ENCODE results near the gene B3GNT9. TPM values are rescaled to one million over a fixed set of nuclear protein-coding genes. Genes with fewer than 3 reads are reported as not detected.

B3GNT9 gene
- total RNA-seq, 1 experiment from 2014 or later: 11.5 TPM

DNA sequence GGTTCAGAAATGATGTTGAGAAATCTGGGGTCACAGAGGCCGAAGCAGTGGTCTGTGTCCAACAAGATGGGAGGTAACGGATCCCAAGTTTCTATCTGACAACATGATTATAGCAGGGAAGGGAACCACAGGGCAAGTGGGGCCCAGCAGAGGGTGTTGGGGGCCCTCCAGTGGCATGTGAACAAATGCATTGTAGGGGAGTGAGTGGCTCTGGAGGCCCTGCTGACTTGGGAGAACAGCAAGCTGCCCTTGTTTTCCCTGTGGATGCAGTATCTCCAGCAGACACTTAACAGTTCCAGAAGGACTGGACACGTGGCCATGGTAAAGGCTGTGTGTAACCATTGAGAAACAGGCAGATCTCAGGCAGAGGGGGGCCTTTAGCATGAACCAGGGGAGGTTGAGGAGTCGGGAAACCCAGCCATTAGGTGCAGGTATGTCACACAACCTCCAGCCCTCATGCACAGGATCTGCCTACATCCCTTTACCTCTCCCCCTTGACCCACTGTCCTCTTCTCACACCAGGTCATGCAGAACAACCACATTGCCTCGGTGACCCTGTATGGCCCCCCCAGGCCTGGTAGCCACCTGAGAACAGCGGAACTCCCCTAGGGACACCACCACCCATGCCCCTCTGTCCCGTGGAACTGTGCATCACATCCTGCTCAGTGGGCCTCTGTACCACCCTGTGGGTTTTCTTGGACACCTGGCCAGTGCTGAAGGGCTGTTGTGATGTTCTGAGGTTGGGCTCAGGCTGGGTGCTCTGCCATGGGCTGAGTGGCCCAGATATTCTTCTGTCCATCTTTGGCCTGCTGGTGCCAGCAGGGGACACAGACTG lies 4.1 kb downstream of the B3GNT9 start:
- TF ChIP-seq, protein P1, sequence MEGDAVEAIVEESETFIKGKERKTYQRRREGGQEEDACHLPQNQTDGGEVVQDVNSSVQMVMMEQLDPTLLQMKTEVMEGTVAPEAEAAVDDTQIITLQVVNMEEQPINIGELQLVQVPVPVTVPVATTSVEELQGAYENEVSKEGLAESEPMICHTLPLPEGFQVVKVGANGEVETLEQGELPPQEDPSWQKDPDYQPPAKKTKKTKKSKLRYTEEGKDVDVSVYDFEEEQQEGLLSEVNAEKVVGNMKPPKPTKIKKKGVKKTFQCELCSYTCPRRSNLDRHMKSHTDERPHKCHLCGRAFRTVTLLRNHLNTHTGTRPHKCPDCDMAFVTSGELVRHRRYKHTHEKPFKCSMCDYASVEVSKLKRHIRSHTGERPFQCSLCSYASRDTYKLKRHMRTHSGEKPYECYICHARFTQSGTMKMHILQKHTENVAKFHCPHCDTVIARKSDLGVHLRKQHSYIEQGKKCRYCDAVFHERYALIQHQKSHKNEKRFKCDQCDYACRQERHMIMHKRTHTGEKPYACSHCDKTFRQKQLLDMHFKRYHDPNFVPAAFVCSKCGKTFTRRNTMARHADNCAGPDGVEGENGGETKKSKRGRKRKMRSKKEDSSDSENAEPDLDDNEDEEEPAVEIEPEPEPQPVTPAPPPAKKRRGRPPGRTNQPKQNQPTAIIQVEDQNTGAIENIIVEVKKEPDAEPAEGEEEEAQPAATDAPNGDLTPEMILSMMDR (conservative IDR thresholded peaks at IDR 0.05; ENCODE audit: low read depth, low read length): 0 out of 2 replicates have a peak, but pooled peaks have one; percentile 13
- TF ChIP-seq EZH2 (IDR thresholded peaks at IDR 0.05; ENCODE audit: borderline replicate concordance, low read depth, low read length, poor library complexity, severe bottlenecking): no peak
- Histone ChIP-seq H3K27me3 (replicated peaks; ENCODE audit: insufficient read depth, low read depth, low read length, poor library complexity) (no peaks in the 10 kb centered on the region), H3K4me1 (ENCODE audit: insufficient read depth, low read length, poor library complexity, severe bottlenecking) (peaks cover 8% of the 10 kb centered on the region), H3K9me3 (ENCODE audit: low read depth, low read length, poor library complexity, severe bottlenecking) (no peaks in the 10 kb centered on the region), H3K36me3 (ENCODE audit: insufficient read depth, low read length, poor library complexity, severe bottlenecking) (peaks cover 67% of the 10 kb centered on the region), H3K4me3 (ENCODE audit: low read depth, low read length, poor library complexity, severe bottlenecking) (no peak overlapping the region), H3K27ac (ENCODE audit: low read depth, low read length, poor library complexity, severe bottlenecking) (no peak overlapping the region)
- ChIA-PET POLR2A (ENCODE audit: low non-redundant PET) (no interaction called here), CTCF (no interaction called here)
- no TSS peak for BruUV-seq (replicated peaks)
- DNase-seq (ENCODE audit: low spot score): no peak
- intact Hi-C loops (cut with micrococcal nuclease; ENCODE audit: unreplicated experiment): no loop called here

DNA sequence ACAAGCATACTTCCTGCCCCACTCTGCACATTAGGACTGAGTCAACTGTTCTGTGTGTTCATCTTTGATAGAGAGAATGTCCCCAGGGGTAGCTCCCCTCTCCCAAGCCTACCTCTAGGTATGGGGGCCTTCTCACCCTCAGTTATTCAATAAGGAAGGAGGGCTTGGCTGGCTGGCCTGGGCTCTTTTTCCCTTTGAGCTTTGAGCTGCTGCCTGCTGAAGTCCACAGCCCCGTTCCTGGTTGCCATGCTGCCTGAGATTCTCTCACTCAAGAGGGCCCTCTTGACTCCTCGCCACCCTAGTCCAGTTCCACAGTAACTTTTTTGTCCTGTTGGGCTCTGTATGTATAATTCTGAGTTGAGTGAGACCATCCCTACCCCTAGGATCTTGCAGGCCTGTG lies 5.1 kb downstream of the B3GNT9 start:
- POLR2A ChIA-PET (ENCODE audit: low non-redundant PET): no interaction called here
- CTCF ChIA-PET: interaction anchor here (0.8 kb wide), 1 partner anchor 9 kb away, joined by 4 read pairs; no protein-coding TSS in a partner anchor
- Histone ChIP-seq H3K4me1 (ENCODE audit: insufficient read depth, low read length, poor library complexity, severe bottlenecking) (no peaks in the 10 kb centered on the region), H3K27ac (ENCODE audit: low read depth, low read length, poor library complexity, severe bottlenecking) (no peak overlapping the region), H3K27me3 (replicated peaks; ENCODE audit: insufficient read depth, low read depth, low read length, poor library complexity) (no peaks in the 10 kb centered on the region), H3K36me3 (ENCODE audit: insufficient read depth, low read length, poor library complexity, severe bottlenecking) (peaks cover 77% of the 10 kb centered on the region), H3K9me3 (ENCODE audit: low read depth, low read length, poor library complexity, severe bottlenecking) (no peaks in the 10 kb centered on the region), H3K4me3 (ENCODE audit: low read depth, low read length, poor library complexity, severe bottlenecking) (no peak overlapping the region)
- intact Hi-C loops (cut with micrococcal nuclease; ENCODE audit: unreplicated experiment): no loop called here
- DNase-seq (ENCODE audit: low spot score): no peak
- BruUV-seq (replicated peaks): no TSS peak
- TF ChIP-seq, protein P1 (conservative IDR thresholded peaks at IDR 0.05; ENCODE audit: low read depth, low read length): no peak
- no peak for TF ChIP-seq EZH2 (IDR thresholded peaks at IDR 0.05; ENCODE audit: borderline replicate concordance, low read depth, low read length, poor library complexity, severe bottlenecking)

GRCh38 chr16:67144943-67145342 lies 5.9 kb downstream of the B3GNT9 start:
- intact Hi-C loops (cut with micrococcal nuclease; ENCODE audit: unreplicated experiment): no loop called here
- BruUV-seq (replicated peaks): no TSS peak
- no peaks in the 10 kb centered on the region for H3K9me3 ChIP-seq (ENCODE audit: low read depth, low read length, poor library complexity, severe bottlenecking)
- no peaks in the 10 kb centered on the region for H3K4me1 ChIP-seq (ENCODE audit: insufficient read depth, low read length, poor library complexity, severe bottlenecking)
- CTCF ChIA-PET: interaction anchor here (0.8 kb wide), 1 partner anchor 10 kb away, joined by 4 read pairs; no protein-coding TSS in a partner anchor
- no peak overlapping the region for H3K4me3 ChIP-seq (ENCODE audit: low read depth, low read length, poor library complexity, severe bottlenecking)
- H3K36me3 ChIP-seq (ENCODE audit: insufficient read depth, low read length, poor library complexity, severe bottlenecking): peaks cover 85% of the 10 kb centered on the region
- H3K27me3 ChIP-seq (replicated peaks; ENCODE audit: insufficient read depth, low read depth, low read length, poor library complexity): no peaks in the 10 kb centered on the region
- POLR2A ChIA-PET (ENCODE audit: low non-redundant PET): no interaction called here
- H3K27ac ChIP-seq (ENCODE audit: low read depth, low read length, poor library complexity, severe bottlenecking): no peak overlapping the region
- no peak for TF ChIP-seq EZH2 (IDR thresholded peaks at IDR 0.05; ENCODE audit: borderline replicate concordance, low read depth, low read length, poor library complexity, severe bottlenecking)
- TF ChIP-seq, protein P1 (conservative IDR thresholded peaks at IDR 0.05; ENCODE audit: low read depth, low read length): no peak
- DNase-seq (ENCODE audit: low spot score): no peak

Measured in A673 (cell line).